PC-9 (cell line): ENCODE measurements around the gene CYP27B1.

Source experiments
- CTCF ChIP-seq: fragments of 200-600 bp; sonication (generic); conservative IDR thresholded peaks from 2 replicates; pipeline ENCODE4 v1.6.1; 2017; ENCODE audit warnings: mixed run types, antibody characterized with exemption, mild to moderate bottlenecking, moderate library complexity
- EZH2 ChIP-seq: fragments of 200-600 bp; sonication (generic); IDR thresholded peaks from 2 replicates; pipeline ENCODE4 v1.8.0; 2017; ENCODE audit warnings: antibody characterized with exemption, low read depth

- no peak for TF ChIP-seq CTCF
- TF ChIP-seq EZH2, result no peak
Measured at GRCh38 chr12:57717131-57717530, 49.7 kb downstream of the CYP27B1 start.
